ENCODE measurements around the gene LRP1.

LRP1 gene

GRCh38 chr12:57149245-57149900, 21.1 kb downstream of the LRP1 start:
- no peak overlapping the region for H3K9ac ChIP-seq

GRCh38 chr12:57150400-57151000, 22.2 kb downstream of the LRP1 start:
- no peak overlapping the region for H2AFZ ChIP-seq (ENCODE audit: low read depth)
- H3K4me2 ChIP-seq = no peak overlapping the region
- H4K20me1 ChIP-seq (ENCODE audit: insufficient read depth) = no peaks in the 10 kb centered on the region
- no peak overlapping the region for H3K27ac ChIP-seq
- H3K4me3 ChIP-seq (IDR thresholded peaks at IDR 0.05; ENCODE audit: insufficient read depth, low read depth, low read length) = no peak overlapping the region
- TF ChIP-seq, protein P1, sequence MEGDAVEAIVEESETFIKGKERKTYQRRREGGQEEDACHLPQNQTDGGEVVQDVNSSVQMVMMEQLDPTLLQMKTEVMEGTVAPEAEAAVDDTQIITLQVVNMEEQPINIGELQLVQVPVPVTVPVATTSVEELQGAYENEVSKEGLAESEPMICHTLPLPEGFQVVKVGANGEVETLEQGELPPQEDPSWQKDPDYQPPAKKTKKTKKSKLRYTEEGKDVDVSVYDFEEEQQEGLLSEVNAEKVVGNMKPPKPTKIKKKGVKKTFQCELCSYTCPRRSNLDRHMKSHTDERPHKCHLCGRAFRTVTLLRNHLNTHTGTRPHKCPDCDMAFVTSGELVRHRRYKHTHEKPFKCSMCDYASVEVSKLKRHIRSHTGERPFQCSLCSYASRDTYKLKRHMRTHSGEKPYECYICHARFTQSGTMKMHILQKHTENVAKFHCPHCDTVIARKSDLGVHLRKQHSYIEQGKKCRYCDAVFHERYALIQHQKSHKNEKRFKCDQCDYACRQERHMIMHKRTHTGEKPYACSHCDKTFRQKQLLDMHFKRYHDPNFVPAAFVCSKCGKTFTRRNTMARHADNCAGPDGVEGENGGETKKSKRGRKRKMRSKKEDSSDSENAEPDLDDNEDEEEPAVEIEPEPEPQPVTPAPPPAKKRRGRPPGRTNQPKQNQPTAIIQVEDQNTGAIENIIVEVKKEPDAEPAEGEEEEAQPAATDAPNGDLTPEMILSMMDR (conservative IDR thresholded peaks at IDR 0.05; ENCODE audit: low read depth, low read length) = no peak
- no peaks in the 10 kb centered on the region for H3K4me1 ChIP-seq (ENCODE audit: low read depth, poor library complexity, severe bottlenecking)
- H3K79me2 ChIP-seq (ENCODE audit: insufficient read depth, low read depth) = no peaks in the 10 kb centered on the region
- no peaks in the 10 kb centered on the region for H3K36me3 ChIP-seq (ENCODE audit: insufficient read depth)
- H3K27me3 ChIP-seq (ENCODE audit: insufficient read depth, low read depth) = no peaks in the 10 kb centered on the region
- H3K9ac ChIP-seq = no peak overlapping the region

More at GRCh38 chr12:57149245-57149900, 21.1 kb downstream of the LRP1 start:
- no peaks in the 10 kb centered on the region for H4K20me1 ChIP-seq (ENCODE audit: insufficient read depth)
- H3K79me2 ChIP-seq (ENCODE audit: insufficient read depth, low read depth) = no peaks in the 10 kb centered on the region
- H3K4me1 ChIP-seq (ENCODE audit: low read depth, poor library complexity, severe bottlenecking) = no peaks in the 10 kb centered on the region
- H3K27me3 ChIP-seq (ENCODE audit: insufficient read depth, low read depth) = no peaks in the 10 kb centered on the region
- H3K27ac ChIP-seq = no peak overlapping the region
- TF ChIP-seq, protein P1 (conservative IDR thresholded peaks at IDR 0.05; ENCODE audit: low read depth, low read length) = no peak
- no peak overlapping the region for H3K4me3 ChIP-seq (IDR thresholded peaks at IDR 0.05; ENCODE audit: insufficient read depth, low read depth, low read length)
- H3K36me3 ChIP-seq (ENCODE audit: insufficient read depth) = no peaks in the 10 kb centered on the region
- H2AFZ ChIP-seq (ENCODE audit: low read depth) = no peak overlapping the region
- no peak overlapping the region for H3K4me2 ChIP-seq

GRCh38 chr12:57151741-57152630, 23.7 kb downstream of the LRP1 start:
- no peaks in the 10 kb centered on the region for H3K4me1 ChIP-seq (ENCODE audit: low read depth, poor library complexity, severe bottlenecking)
- TF ChIP-seq, protein P1 (conservative IDR thresholded peaks at IDR 0.05; ENCODE audit: low read depth, low read length) = no peak
- no peaks in the 10 kb centered on the region for H3K79me2 ChIP-seq (ENCODE audit: insufficient read depth, low read depth)
- H3K36me3 ChIP-seq (ENCODE audit: insufficient read depth) = no peaks in the 10 kb centered on the region
- H3K4me2 ChIP-seq = no peak overlapping the region
- no peak overlapping the region for H3K27ac ChIP-seq
- H3K4me3 ChIP-seq (IDR thresholded peaks at IDR 0.05; ENCODE audit: insufficient read depth, low read depth, low read length) = no peak overlapping the region
- no peaks in the 10 kb centered on the region for H4K20me1 ChIP-seq (ENCODE audit: insufficient read depth)
- no peak overlapping the region for H2AFZ ChIP-seq (ENCODE audit: low read depth)
- no peak overlapping the region for H3K9ac ChIP-seq
- no peaks in the 10 kb centered on the region for H3K27me3 ChIP-seq (ENCODE audit: insufficient read depth, low read depth)

DNA sequence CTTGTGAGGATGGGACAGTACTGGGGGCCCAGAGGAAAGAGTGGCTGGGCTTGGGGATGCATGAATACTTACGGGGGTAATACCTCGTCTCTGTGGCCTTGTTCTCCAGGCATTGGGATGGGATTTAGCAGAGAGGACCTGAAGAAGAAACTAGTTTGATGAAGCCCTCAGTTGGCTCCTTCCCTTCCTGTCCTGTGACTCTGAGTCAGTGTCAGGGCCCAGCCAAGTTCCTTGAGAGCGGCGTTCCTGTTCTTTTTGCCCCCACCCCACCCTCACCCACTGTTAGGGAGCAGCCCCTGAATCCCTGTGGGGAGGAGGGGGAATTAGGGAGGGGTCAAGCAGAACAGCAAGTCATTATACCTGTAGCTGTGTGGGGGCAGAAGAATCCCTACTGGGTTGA, 24.4 kb downstream of the LRP1 start:
- Histone ChIP-seq H3K4me1 (ENCODE audit: low read depth, poor library complexity, severe bottlenecking) (no peaks in the 10 kb centered on the region), H3K79me2 (ENCODE audit: insufficient read depth, low read depth) (no peaks in the 10 kb centered on the region), H3K27me3 (ENCODE audit: insufficient read depth, low read depth) (no peaks in the 10 kb centered on the region), H3K36me3 (ENCODE audit: insufficient read depth) (no peaks in the 10 kb centered on the region), H4K20me1 (ENCODE audit: insufficient read depth) (no peaks in the 10 kb centered on the region), H3K9ac (no peak overlapping the region), H3K4me2 (no peak overlapping the region), H3K27ac (no peak overlapping the region), H3K4me3 (IDR thresholded peaks at IDR 0.05; ENCODE audit: insufficient read depth, low read depth, low read length) (no peak overlapping the region), H2AFZ (ENCODE audit: low read depth) (no peak overlapping the region)
- TF ChIP-seq, protein P1 (conservative IDR thresholded peaks at IDR 0.05; ENCODE audit: low read depth, low read length) = no peak
